NCI-H345 treated with DMSO at 0.1 percent for 48 hours (cell line): ENCODE measurements around the gene PRKCQ.
"Not testable (repeated sequence)": the region's sequence is repeated elsewhere in the genome, so short reads cannot be mapped to it uniquely, and the experiment has no call there.

Experiments
- DNase-seq: peaks from one replicate; lab custom pipeline; 2025; ENCODE audit not compliant: unreplicated experiment; lab: John Stamatoyannopoulos, UW

PRKCQ gene

GRCh38 chr10:6494936-6495592 lies 85.0 kb downstream of the PRKCQ start:
- no peak for DNase-seq

DNA sequence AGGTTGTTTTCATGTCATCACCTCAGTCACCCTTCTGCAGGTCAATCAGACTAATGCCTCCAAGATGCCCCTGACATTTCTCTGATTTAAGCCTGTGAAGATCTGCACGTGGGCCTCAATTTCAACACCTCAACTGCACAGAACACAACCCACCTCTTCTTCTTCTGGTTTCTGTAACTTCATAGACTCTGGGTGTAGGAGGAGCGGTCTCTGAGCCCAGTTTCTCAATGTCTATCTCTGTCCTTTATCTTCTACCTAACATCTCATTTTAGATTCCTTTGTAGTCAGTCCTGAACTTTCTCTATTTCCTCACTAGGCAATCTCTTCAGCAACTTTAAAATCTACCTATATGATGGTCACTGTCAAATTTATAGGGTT lies 85.6 kb downstream of the PRKCQ start:
- no peak for DNase-seq

DNA sequence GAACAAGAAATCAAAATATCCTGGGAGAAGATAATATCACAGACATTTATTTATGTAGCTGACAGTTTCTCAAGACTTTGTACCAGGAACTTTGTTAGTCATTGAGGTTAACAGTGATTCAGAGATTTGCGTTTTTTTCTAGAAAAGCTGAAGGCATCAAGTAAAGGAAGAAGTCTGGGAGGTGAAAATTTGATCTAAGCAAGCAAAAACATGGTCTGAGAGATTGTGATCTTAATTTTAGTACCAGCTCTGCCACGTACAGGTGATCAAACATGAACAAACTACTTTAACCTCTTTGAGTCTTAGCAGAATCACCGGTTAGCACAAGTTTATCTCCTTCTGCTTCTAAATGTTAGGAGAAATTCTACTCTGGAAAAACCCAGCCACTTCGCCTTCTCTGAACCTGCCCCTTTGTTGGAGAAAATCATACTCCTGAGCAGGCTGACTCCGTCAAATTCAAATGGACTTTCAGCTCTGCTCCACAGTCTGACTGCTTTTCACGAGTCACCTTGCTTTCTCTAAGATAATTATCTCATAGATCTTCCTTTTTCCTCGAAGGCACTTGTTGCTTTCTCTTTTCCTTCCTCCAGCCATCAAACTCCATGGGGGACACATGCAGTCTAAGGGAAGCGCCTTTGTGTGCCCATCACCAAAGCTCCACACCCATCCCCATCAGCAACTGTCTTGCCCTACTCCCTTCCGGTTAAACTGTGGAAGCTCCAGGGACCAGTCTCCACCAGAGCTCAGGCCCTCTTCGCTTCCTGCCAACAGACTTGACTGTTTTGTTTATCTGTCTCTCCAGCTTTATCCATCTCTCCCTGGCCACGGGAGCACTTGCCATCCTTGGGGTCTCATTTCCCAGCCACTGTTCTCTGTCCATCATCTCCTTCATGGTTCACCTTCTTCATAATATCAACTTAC lies 86.3 kb downstream of the PRKCQ start:
- no peak for DNase-seq

GRCh38 chr10:6492896-6493295 lies 87.2 kb downstream of the PRKCQ start:
- no peak for DNase-seq

GRCh38 chr10:6491841-6492609 lies 88.1 kb downstream of the PRKCQ start:
- no peak for DNase-seq

GRCh38 chr10:6490614-6491013 lies 89.5 kb downstream of the PRKCQ start:
- DNase-seq = no peak

DNA sequence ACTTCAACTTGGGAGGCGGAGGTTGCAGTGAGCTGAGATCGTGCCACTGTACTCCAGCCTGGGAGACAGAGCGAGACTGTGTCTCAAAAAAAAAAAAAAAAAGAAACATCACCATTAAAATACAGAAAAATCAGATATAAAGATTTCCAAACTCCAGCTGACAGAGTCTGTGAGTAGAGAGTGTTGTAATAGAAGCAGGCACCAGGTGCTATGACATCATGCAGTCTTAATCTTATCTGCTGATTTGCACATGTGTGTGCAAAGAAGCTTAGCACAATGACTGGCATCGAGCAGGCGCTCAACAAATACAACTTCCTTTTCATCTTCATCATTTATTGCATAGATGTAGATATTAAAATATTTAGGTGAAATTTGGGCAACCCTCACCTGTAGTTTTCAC lies 92.2 kb downstream of the PRKCQ start:
- no peak for DNase-seq

- DNase-seq = no peak
Observed at GRCh38 chr10:6486309-6486708, 93.8 kb downstream of the PRKCQ start.

DNA sequence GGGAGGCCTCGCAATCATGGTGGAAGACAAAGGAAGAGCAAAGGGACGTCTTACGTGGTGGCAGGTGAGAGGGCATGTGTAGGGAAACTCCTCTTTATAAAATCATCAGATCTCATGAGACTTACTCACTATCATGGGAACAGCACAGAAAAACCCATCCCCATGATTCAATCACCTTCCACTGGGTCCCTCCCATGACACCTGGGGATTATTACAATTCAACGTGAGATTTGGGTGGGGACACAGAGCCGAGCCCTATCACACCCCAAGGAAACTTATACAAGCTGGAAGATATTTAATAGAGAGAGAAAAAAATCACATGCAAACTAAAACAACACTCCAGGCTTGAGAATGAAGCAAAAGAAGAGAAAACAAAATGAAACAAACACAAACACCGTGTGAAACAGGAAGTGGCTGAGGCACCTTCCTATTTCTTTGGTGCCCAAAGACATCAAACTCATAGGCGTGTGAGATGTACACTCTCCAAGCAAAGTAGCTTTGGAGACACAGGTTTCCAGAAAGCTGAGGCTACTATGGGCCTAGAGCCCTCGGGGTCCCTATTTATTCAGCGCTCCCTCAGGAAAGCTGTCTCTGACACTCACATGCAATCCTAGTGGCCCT lies 97.2 kb downstream of the PRKCQ start:
- no peak for DNase-seq

GRCh38 chr10:6478722-6479121 lies 101.4 kb downstream of the PRKCQ start:
- no peak for DNase-seq

- DNase-seq = no peak
Observed at GRCh38 chr10:6476989-6477388, 103.1 kb downstream of the PRKCQ start.

GRCh38 chr10:6474871-6475270 lies 105.2 kb downstream of the PRKCQ start:
- DNase-seq = no peak

- DNase-seq = no peak
Observed at GRCh38 chr10:6473901-6474370, 106.1 kb downstream of the PRKCQ start.

DNA sequence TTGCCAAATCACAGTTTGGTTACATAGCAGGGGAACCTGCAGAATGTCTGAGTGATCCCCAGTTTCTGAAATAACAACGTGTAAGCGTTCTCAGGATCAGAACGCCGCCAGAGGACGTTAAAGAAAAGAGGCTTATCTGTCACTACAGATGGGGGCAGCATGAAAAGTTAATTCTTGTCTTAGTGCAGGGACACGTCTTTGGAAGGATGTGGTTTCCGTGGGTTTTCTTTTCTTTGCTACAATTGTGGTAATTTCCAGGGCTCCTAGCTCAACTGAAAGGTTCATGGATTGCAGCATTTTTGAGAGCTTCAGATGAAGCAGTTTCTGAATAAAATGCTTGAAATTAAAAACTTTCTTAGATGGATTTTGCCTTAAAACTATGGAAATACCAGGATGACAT lies 106.6 kb downstream of the PRKCQ start:
- DNase-seq = no peak

- DNase-seq = not testable (repeated sequence)
Observed at GRCh38 chr10:6472710-6473005, 107.4 kb downstream of the PRKCQ start.

- no peak for DNase-seq
Observed at GRCh38 chr10:6470894-6471618, 109.0 kb downstream of the PRKCQ start.

DNA sequence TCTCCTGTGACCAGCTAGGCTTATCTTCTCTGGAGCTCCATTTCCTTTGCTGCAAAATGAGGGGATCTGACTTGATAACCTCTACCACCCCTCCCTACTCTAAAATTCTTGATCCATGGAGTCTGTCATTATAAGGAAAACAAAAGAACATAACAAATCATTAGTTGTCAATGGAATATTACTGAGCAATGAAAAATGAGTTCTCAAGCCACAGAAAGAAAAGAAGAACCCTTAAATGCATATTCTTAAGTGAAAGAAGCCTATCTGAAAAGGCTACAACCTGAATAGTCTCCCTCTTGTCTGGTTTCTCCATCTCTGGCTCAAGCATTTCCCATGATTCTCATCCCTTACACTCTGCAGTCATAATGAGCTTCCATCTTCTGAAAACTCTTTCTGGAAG lies 110.4 kb downstream of the PRKCQ start:
- DNase-seq = no peak

DNA sequence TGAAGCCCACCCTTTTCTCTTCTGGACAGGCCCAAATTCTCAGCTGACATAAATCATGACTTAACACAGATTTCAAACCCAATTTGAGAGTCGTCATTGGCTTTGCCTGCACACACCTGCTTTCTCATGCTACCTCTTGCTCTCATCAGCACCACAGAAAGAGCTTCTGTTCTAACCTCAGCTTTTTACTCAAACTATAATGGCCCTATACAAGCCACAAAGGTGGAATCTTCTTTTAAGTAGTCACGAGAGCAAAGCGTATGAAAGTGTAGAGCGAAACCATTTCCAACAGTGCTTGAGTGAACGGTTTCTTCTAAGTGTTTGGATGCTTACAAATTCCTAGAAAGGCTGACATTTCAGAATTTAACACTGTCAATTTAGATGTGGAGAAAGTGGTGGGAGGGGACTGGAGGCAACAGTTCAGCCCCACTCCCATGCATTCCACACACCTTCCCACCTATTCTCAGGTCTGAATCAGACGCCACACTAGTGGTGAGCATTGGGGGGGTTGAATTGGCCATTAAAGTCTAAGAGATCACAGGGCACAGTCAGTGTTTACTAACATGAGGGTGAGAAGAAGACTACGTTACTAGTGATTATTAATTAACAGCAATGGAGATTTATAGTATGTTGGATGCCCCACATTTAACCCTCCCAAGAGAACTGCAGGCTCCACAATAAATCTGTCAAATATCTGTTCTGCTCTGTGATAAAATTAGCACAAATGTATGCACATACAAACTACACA lies 114.0 kb downstream of the PRKCQ start:
- no peak for DNase-seq

GRCh38 chr10:6465437-6465836 lies 114.6 kb downstream of the PRKCQ start:
- DNase-seq = no peak

GRCh38 chr10:6464862-6465430 lies 115.1 kb downstream of the PRKCQ start:
- DNase-seq = no peak
